IMR-90 (cell line): Measurements from ENCODE around the gene TIAM1. TPM values are rescaled to one million over a fixed set of nuclear protein-coding genes. Genes with fewer than 3 reads are reported as not detected.

ENCODE experiments used
- ATAC-seq: fragments of 200-7000 bp; cut with Tn5 transposase; 2 replicates; pipeline ENCODE4 v1.9.1; 2020; ENCODE audit warnings: low read depth, mild to moderate bottlenecking, moderate library complexity
- BruUV-seq: library from RNA; stranded (reverse); fragments of 400-500 nt; replicated peaks from 2 replicates; lab custom pipeline; 2021; lab: Mats Ljungman, UMichigan
- CTCF ChIA-PET: fragments of 300-600 bp; formaldehyde crosslinking; extraction: SDS; loops from one replicate; lab custom pipeline; 2021; ENCODE audit warnings: antibody characterized with exemption; lab: Yijun Ruan, JAX
- POLR2A ChIA-PET: fragments of 300-600 bp; sonication (Branson Sonifier 250); formaldehyde crosslinking; loops from one replicate; lab custom pipeline; 2022; ENCODE audit warnings: antibody characterized with exemption; ENCODE audit not compliant: unreplicated experiment; lab: Charles Lee
- DNase-seq: peaks from one replicate; pipeline ENCODE4 v3.0.0; 2013
- H2AFZ ChIP-seq: replicated peaks from 2 replicates; pipeline ENCODE3; 2013; ENCODE audit warnings: low read length, mild to moderate bottlenecking; ENCODE audit not compliant: poor library complexity
- H2AK5ac ChIP-seq: 2 replicates; pipeline ENCODE4 v1.6.1; 2013; ENCODE audit warnings: low read depth, low read length, inconsistent platforms
- H2AK9ac ChIP-seq: replicated peaks from 2 replicates; pipeline ENCODE3; 2013; ENCODE audit warnings: mild to moderate bottlenecking, low read depth, low read length, moderate library complexity; ENCODE audit not compliant: poor library complexity
- H2BK120ac ChIP-seq: 2 replicates; pipeline ENCODE4 v1.6.1; 2013; ENCODE audit warnings: low read depth, low read length, inconsistent platforms
- H2BK15ac ChIP-seq: 3 replicates; pipeline ENCODE4 v1.6.1; 2013; ENCODE audit warnings: low read depth, low read length, inconsistent platforms
- H2BK20ac ChIP-seq: 2 replicates; pipeline ENCODE4 v1.6.1; 2013; ENCODE audit warnings: low read depth, mild to moderate bottlenecking, inconsistent platforms, low read length, moderate library complexity
- H2BK5ac ChIP-seq: 2 replicates; pipeline ENCODE4 v1.6.1; 2013; ENCODE audit warnings: mild to moderate bottlenecking, low read depth, low read length, inconsistent platforms; ENCODE audit not compliant: poor library complexity, severe bottlenecking
- H3K14ac ChIP-seq: replicated peaks from 2 replicates; pipeline ENCODE4 v1.6.1; 2013; ENCODE audit warnings: low read depth, low read length, inconsistent platforms
- H3K18ac ChIP-seq: 2 replicates; pipeline ENCODE4 v1.6.1; 2013; ENCODE audit warnings: low read depth, low read length, control low read depth
- H3K23ac ChIP-seq: 2 replicates; pipeline ENCODE4 v1.6.1; 2013; ENCODE audit warnings: low read depth, low read length, inconsistent platforms
- H3K27ac ChIP-seq: 2 replicates; pipeline ENCODE4 v1.5.1; 2013; ENCODE audit warnings: mild to moderate bottlenecking, control low read depth, low read length; ENCODE audit not compliant: insufficient read depth
- H3K27me3 ChIP-seq: 2 replicates; pipeline ENCODE4 v1.6.1; 2013; ENCODE audit warnings: low read length; ENCODE audit not compliant: control insufficient read depth, insufficient read depth
- H3K36me3 ChIP-seq: 2 replicates; pipeline ENCODE4 v1.6.1; 2013; ENCODE audit warnings: low read length, mixed read lengths; ENCODE audit not compliant: control insufficient read depth, insufficient read depth
- H3K4ac ChIP-seq: 2 replicates; pipeline ENCODE4 v1.6.1; 2013; ENCODE audit warnings: low read depth, low read length, inconsistent platforms
- H3K4me1 ChIP-seq: 2 replicates; pipeline ENCODE4 v1.6.1; 2013; ENCODE audit warnings: low read length, mixed read lengths; ENCODE audit not compliant: control insufficient read depth, insufficient read depth
- H3K4me2 ChIP-seq: 2 replicates; pipeline ENCODE4 v1.6.1; 2013; ENCODE audit warnings: low read depth, mild to moderate bottlenecking, control low read depth, low read length, moderate library complexity
- H3K4me3 ChIP-seq: 2 replicates; pipeline ENCODE4 v1.5.1; 2013; ENCODE audit warnings: low read depth, mild to moderate bottlenecking, control low read depth, low read length, moderate library complexity; ENCODE audit not compliant: insufficient read depth
- H3K56ac ChIP-seq: 2 replicates; pipeline ENCODE4 v1.6.1; 2013; ENCODE audit warnings: low read length, inconsistent platforms; ENCODE audit not compliant: insufficient read depth; ENCODE audit errors: extremely low read depth
- H3K79me1 ChIP-seq, 2 experiments: 2 replicates each; pipeline ENCODE4 v1.6.1; 2013; ENCODE audit warnings: low read length in 2 of 2, inconsistent platforms in 1 of 2, low read depth in 1 of 2
- H3K9ac ChIP-seq: 2 replicates; pipeline ENCODE4 v1.6.1; 2013; ENCODE audit warnings: low read depth, low read length, control low read depth
- H3K9me1 ChIP-seq: 2 replicates; pipeline ENCODE4 v1.6.1; 2013; ENCODE audit warnings: low read length, inconsistent platforms; ENCODE audit not compliant: insufficient read depth
- H3K9me3 ChIP-seq: 2 replicates; pipeline ENCODE4 v1.6.1; 2013; ENCODE audit warnings: low read length; ENCODE audit not compliant: control insufficient read depth, insufficient read depth
- H4K20me1 ChIP-seq: 2 replicates; pipeline ENCODE4 v1.6.1; 2013; ENCODE audit warnings: low read length, inconsistent platforms; ENCODE audit not compliant: insufficient read depth
- H4K5ac ChIP-seq: 2 replicates; pipeline ENCODE4 v1.6.1; 2013; ENCODE audit warnings: mild to moderate bottlenecking, low read depth, low read length, control low read depth
- H4K8ac ChIP-seq, 2 experiments: 2 replicates each; pipeline ENCODE4 v1.6.1; 2013; ENCODE audit warnings: low read depth in 2 of 2, low read length in 2 of 2, control low read depth in 1 of 2, inconsistent platforms in 1 of 2
- H4K91ac ChIP-seq: 2 replicates; pipeline ENCODE4 v1.6.1; 2013; ENCODE audit warnings: low read depth, low read length, inconsistent platforms; ENCODE audit not compliant: insufficient read depth
- BHLHE40 ChIP-seq: fragments of 150-350 bp; IDR thresholded peaks from 2 replicates; pipeline ENCODE4 v1.6.1; 2016; ENCODE audit warnings: mild to moderate bottlenecking, low read depth, low read length
- FOS ChIP-seq: fragments of 150-350 bp; IDR thresholded peaks from 2 replicates; pipeline ENCODE4 v1.6.1; 2016; ENCODE audit warnings: low read depth, low read length
- RAD21 ChIP-seq: IDR thresholded peaks from 2 replicates; pipeline ENCODE4 v1.6.1; 2012; ENCODE audit warnings: low read length, improper control_type of control experiment
- RFX5 ChIP-seq: IDR thresholded peaks from 2 replicates; pipeline ENCODE4 v1.8.0; 2012; ENCODE audit warnings: low read depth, mild to moderate bottlenecking, low read length, moderate library complexity
- WGBS, 2 experiments: methylation state at CpG; one replicate each; pipeline versions ENCODE4 v1.1.5 to v1.1.7; 2013; ENCODE audit warnings: missing lambda C conversion rate in 2 of 2; ENCODE audit not compliant: insufficient read length in 1 of 2; ENCODE audit errors: extremely low coverage in 2 of 2; 5-methylcytosine and 5-hydroxymethylcytosine counted together
- dilution Hi-C: fragments of 300-500 bp; cut with HindIII; formaldehyde crosslinking; loops from one replicate; pipeline ENCODE4 v1.14.3; 2018; ENCODE audit warnings: low sequenced_read_pairs; ENCODE audit not compliant: unreplicated experiment
- in situ Hi-C: fragments of 300-500 bp; cut with MboI; formaldehyde crosslinking; loops from 3 replicates; pipeline ENCODE4 v1.14.3; 2019; ENCODE audit warnings: low sequenced_read_pairs, inconsistent platforms, mixed read lengths
- intact Hi-C: fragments of 100-400 bp; cut with micrococcal nuclease; formaldehyde crosslinking; loops from 2 replicates; pipeline ENCODE4 v1.10.0; 2022
- polyA plus RNA-seq, 3 experiments: library from polyadenylated mRNA; depleted of rRNA; stranded (reverse); fragments of >200 nt; gene quantifications; 2 replicates each; pipeline ENCODE4 v1.2.3, GENCODE V29; 2012; ENCODE audit warnings: low replicate concordance in 1 of 3
- total RNA-seq: library from RNA; depleted of rRNA; stranded (reverse); fragments of >200 nt; gene quantifications from 2 replicates; pipeline ENCODE4 v1.2.3, GENCODE V29; 2012

TIAM1 gene
- total and polyA plus RNA-seq, 2 of the 4 experiments (the other 2 are of a cell fraction): 2.9 to 9.3 TPM

GRCh38 chr21:31151156-31152045 lies 192.7 kb downstream of the TIAM1 start:
- H3K36me3 ChIP-seq: no peaks in the 10 kb centered on the region
- no peak overlapping the region for H3K56ac ChIP-seq
- no peak for ATAC-seq
- H2BK120ac ChIP-seq: no peak overlapping the region
- TF ChIP-seq BHLHE40: no peak
- TF ChIP-seq FOS: no peak
- no peak for TF ChIP-seq RAD21
- TF ChIP-seq RFX5: no peak
- ChIA-PET CTCF (no interaction called here), POLR2A (no interaction called here)
- no peak for DNase-seq
- H2BK20ac ChIP-seq: no peak overlapping the region
- H2BK15ac ChIP-seq: no peak overlapping the region
- dilution Hi-C loops (no loop called here), intact Hi-C loops (no loop called here), in situ Hi-C loops (no loop called here)
- H3K4me2 ChIP-seq: no peak overlapping the region
- H4K5ac ChIP-seq: no peak overlapping the region
- H3K27ac ChIP-seq: no peak overlapping the region
- H3K27me3 ChIP-seq: no peaks in the 10 kb centered on the region
- no peak overlapping the region for H2BK5ac ChIP-seq
- BruUV-seq: no TSS peak
- H3K9ac ChIP-seq: no peak overlapping the region
- H3K79me1 ChIP-seq: no peaks in the 10 kb centered on the region
- H3K14ac ChIP-seq: no peak overlapping the region
- no peak overlapping the region for H2AFZ ChIP-seq
- H4K20me1 ChIP-seq: no peaks in the 10 kb centered on the region
- H3K23ac ChIP-seq: no peak overlapping the region
- H3K9me3 ChIP-seq: peaks cover 4% of the 10 kb centered on the region; the same call in 1 of the 2 replicates
- no peak overlapping the region for H3K4ac ChIP-seq
- H2AK5ac ChIP-seq: no peak overlapping the region
- no peak overlapping the region for H4K91ac ChIP-seq
- no peak overlapping the region for H2AK9ac ChIP-seq
- no CpG with 5 or more reads among the region's 7 CpGs for WGBS, 2 experiments
- no peaks in the 10 kb centered on the region for H3K9me1 ChIP-seq
- H3K4me3 ChIP-seq: no peak overlapping the region
- no peak overlapping the region for H3K18ac ChIP-seq
- H3K4me1 ChIP-seq: no peaks in the 10 kb centered on the region
- no peak overlapping the region for H4K8ac ChIP-seq
